Body of pancreas (tissue), 4 donors: ENCODE measurements around the gene GHRHR. TPM values are rescaled to one million over a fixed set of nuclear protein-coding genes. Genes with fewer than 3 reads are reported as not detected.

Experiments
- ATAC-seq: fragments of 150-250 bp; one replicate; pipeline ENCODE4 v1.9.1; 2016
- DNase-seq, 4 donors: peaks; one replicate each; pipeline ENCODE4 v3.0.0-alpha.2; 2019
- H3K27ac ChIP-seq, 4 donors: fragments of 200-600 bp; sonication (generic); 1 replicate in 3 of 4; 2 replicates in 1 of 4; pipeline versions ENCODE4 v1.5.1 to v1.6.1; 2016 to 2019; ENCODE audit warnings: mild to moderate bottlenecking in 1 of 4, mixed read lengths in 1 of 4, moderate library complexity in 1 of 4
- H3K27me3 ChIP-seq, 2 donors: fragments of 200-600 bp; sonication (generic); one replicate each; pipeline ENCODE4 v1.6.0; 2016; ENCODE audit warnings: mild to moderate bottlenecking in 1 of 2
- H3K36me3 ChIP-seq, 2 donors: fragments of 200-600 bp; sonication (generic); replicated peaks in 1 of 2; 2 replicates each; pipeline ENCODE4 v1.5.1; 2016; ENCODE audit warnings: low read depth in 2 of 2; ENCODE audit not compliant: insufficient read depth in 1 of 2
- H3K4me1 ChIP-seq: fragments of 200-600 bp; sonication (generic); one replicate; pipeline ENCODE4 v1.6.0; 2016
- H3K4me3 ChIP-seq, 2 donors: fragments of 200-600 bp; sonication (generic); 1 replicate in 1 of 2; 2 replicates in 1 of 2; pipeline ENCODE4 v1.5.1; 2016 to 2019
- H3K9me3 ChIP-seq, 3 donors: fragments of 200-600 bp; sonication (generic); 1 replicate in 2 of 3; 2 replicates in 1 of 3; pipeline ENCODE4 v1.5.1; 2016
- POLR2A ChIP-seq, 3 donors: fragments of 450-650 bp; IDR thresholded peaks; one replicate each; pipeline ENCODE4 v1.6.1; 2016; ENCODE audit warnings: antibody characterized with exemption in 3 of 3, mild to moderate bottlenecking in 2 of 3
- WGBS, 2 donors: methylation state at CpG; one replicate each; pipeline ENCODE4 v1.1.5; 2017; 5-methylcytosine and 5-hydroxymethylcytosine counted together
- intact Hi-C: fragments of 100-400 bp; cut with DNase I; formaldehyde crosslinking; loops from one replicate; pipeline ENCODE4 v1.15.1; 2023
- total RNA-seq, 2 donors: library from RNA; depleted of rRNA; stranded (reverse); fragments of >200 nt; gene quantifications; one replicate each; pipeline ENCODE4 v1.1.0, GENCODE V29; 2016
- TF ChIP-seq, protein P1 (sequence below), 7 experiments: fragments of 450-650 bp in 4 of 7; fragments of 200-600 bp in 3 of 7; sonication (generic) in 3 of 7; IDR thresholded peaks; one replicate each; pipeline ENCODE4 v1.5.1; 2016 to 2019; ENCODE audit warnings: antibody characterized with exemption in 7 of 7

The GHRHR gene
- total RNA-seq, 2 donors from 2014 or later = not detected

GRCh38 chr7:30920584-30921539, 42.9 kb upstream of the GHRHR start:
- no peaks in the 10 kb centered on the region for H3K27me3 ChIP-seq
- no peaks in the 10 kb centered on the region for H3K9me3 ChIP-seq
- TF ChIP-seq POLR2A (IDR thresholded peaks at IDR 0.05) = no peak
- TF ChIP-seq, protein P1, sequence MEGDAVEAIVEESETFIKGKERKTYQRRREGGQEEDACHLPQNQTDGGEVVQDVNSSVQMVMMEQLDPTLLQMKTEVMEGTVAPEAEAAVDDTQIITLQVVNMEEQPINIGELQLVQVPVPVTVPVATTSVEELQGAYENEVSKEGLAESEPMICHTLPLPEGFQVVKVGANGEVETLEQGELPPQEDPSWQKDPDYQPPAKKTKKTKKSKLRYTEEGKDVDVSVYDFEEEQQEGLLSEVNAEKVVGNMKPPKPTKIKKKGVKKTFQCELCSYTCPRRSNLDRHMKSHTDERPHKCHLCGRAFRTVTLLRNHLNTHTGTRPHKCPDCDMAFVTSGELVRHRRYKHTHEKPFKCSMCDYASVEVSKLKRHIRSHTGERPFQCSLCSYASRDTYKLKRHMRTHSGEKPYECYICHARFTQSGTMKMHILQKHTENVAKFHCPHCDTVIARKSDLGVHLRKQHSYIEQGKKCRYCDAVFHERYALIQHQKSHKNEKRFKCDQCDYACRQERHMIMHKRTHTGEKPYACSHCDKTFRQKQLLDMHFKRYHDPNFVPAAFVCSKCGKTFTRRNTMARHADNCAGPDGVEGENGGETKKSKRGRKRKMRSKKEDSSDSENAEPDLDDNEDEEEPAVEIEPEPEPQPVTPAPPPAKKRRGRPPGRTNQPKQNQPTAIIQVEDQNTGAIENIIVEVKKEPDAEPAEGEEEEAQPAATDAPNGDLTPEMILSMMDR (IDR thresholded peaks at IDR 0.05) = no peak
- 68 to 73% methylated on average over 8 to 9 of the region's 9 CpGs for WGBS, 2 donors
- H3K4me3 ChIP-seq = no peak overlapping the region
- H3K4me1 ChIP-seq = peaks cover 49% of the 10 kb centered on the region
- ATAC-seq (no peak), DNase-seq (peak in 3 of 4 donors; percentile 14 to 30 (median 14))
- intact Hi-C loops = no loop called here
- H3K27ac ChIP-seq = peak overlapping the region in 3 of 4 donors; percentile 43 to 60 (median 57)
- peaks cover 19 to 24% of the 10 kb centered on the region in 2 donors for H3K36me3 ChIP-seq

DNA sequence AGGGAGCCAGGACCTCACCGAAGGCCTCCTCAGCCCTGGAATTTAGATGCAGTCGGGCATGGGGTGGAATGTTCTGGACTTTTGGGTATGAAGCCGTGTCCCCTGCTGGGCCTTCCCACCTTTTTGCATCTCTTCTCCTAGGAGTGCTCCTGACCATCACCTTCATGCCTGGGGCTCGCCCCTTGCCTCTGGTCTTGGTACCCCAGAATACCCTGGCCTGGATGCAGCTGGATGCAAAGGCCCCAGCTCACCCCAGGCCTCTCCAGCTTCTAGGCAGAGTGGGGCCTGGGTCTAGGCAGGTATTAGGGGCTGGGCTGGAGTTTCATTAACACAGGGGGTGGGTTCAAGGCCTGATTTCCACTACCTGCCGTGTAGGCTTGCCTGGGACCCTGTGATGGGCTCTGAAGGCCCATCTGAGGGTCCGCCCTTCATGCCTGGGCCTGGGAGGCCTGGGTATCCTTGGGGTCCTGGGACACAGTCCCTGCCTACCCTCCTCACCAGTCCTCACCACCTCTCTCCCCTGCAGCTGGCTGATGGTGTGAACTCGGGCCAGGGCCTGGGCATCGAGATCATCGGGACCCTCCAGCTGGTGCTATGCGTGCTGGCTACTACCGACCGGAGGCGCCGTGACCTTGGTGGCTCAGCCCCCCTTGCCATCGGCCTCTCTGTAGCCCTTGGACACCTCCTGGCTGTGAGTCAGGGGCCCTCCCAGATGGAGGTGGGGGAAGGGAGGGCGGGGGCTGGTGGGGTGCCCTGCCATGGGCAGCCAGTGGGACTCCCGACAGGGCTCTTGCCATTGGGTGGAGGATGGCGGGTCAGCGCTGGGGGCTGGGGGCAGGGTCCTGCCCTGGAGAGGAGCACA, 42.0 kb upstream of the GHRHR start:
- 82 to 87% methylated on average over 6 to 13 of the region's 19 CpGs for WGBS, 2 donors

GRCh38 chr7:30922596-30922995, 41.2 kb upstream of the GHRHR start:
- H3K36me3 ChIP-seq = peaks cover 19 to 24% of the 10 kb centered on the region in 2 donors

More for the DNA sequence above, 42.0 kb upstream of the GHRHR start:
- TF ChIP-seq POLR2A (IDR thresholded peaks at IDR 0.05) = no peak
- TF ChIP-seq, protein P1 (IDR thresholded peaks at IDR 0.05) = no peak
- intact Hi-C loops = no loop called here
- no peaks in the 10 kb centered on the region for H3K9me3 ChIP-seq
- no peaks in the 10 kb centered on the region for H3K27me3 ChIP-seq
- peaks cover 19 to 24% of the 10 kb centered on the region in 2 donors for H3K36me3 ChIP-seq
- H3K4me3 ChIP-seq = no peak overlapping the region
- H3K27ac ChIP-seq = peak overlapping the region in 3 of 4 donors; percentile 43 to 60 (median 57)
- ATAC-seq (no peak), DNase-seq (peak; percentile 2 to 16 (median 10))
- peaks cover 41% of the 10 kb centered on the region for H3K4me1 ChIP-seq

DNA sequence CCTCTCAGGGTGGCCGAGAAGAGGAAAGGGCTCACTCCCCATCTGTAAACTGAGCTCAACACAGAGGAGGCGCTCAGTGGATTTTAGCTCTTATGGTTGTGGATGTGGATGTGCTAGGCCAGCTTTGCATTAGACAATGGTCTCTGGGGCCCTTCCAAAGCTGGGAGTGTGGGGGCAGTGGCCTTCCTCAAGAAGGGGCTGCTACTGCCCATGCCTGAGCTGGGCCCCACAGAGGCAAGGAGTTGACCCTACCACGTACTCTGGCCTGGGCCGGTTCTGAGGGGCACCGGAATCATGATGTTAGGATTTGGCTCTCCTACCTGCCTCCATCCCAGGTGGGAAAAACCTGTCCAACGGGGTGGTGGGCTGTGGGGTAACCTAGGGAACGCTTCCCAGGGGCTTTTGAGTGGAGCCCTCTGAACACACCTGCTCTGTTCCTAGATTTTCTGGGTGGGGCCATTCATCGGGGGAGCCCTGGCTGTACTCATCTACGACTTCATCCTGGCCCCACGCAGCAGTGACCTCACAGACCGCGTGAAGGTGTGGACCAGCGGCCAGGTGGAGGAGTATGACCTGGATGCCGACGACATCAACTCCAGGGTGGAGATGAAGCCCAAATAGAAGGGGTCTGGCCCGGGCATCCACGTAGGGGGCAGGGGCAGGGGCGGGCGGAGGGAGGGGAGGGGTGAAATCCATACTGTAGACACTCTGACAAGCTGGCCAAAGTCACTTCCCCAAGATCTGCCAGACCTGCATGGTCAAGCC, 40.6 kb upstream of the GHRHR start:
- Histone ChIP-seq H3K9me3 (no peaks in the 10 kb centered on the region), H3K27ac (peak overlapping the region in 1 of 4 donors; percentile 20), H3K4me3 (no peak overlapping the region), H3K4me1 (peaks cover 31% of the 10 kb centered on the region), H3K27me3 (no peaks in the 10 kb centered on the region), H3K36me3 (peaks cover 19 to 24% of the 10 kb centered on the region in 2 donors)
- 89 to 91% methylated on average over 17 to 19 of the region's 19 CpGs for WGBS, 2 donors
- no peak for TF ChIP-seq POLR2A (IDR thresholded peaks at IDR 0.05)
- TF ChIP-seq, protein P1 (IDR thresholded peaks at IDR 0.05) = no peak
- ATAC-seq (no peak), DNase-seq (peak in 3 of 4 donors; percentile 1 to 9 (median 9))
- intact Hi-C loops = no loop called here

More at GRCh38 chr7:30922596-30922995, 41.2 kb upstream of the GHRHR start:
- TF ChIP-seq, protein P1 (IDR thresholded peaks at IDR 0.05) = no peak
- no peak for TF ChIP-seq POLR2A (IDR thresholded peaks at IDR 0.05)
- peak in 3 of 4 donors; percentile 1 to 11 (median 7) for DNase-seq
- Histone ChIP-seq H3K27me3 (no peaks in the 10 kb centered on the region), H3K9me3 (no peaks in the 10 kb centered on the region), H3K27ac (peak overlapping the region in 3 of 4 donors; percentile 43 to 60 (median 57)), H3K4me1 (peaks cover 33% of the 10 kb centered on the region), H3K4me3 (no peak overlapping the region)
- no peak for ATAC-seq
- 93% methylated on average over 9 of the region's 9 CpGs for WGBS, 2 donors
- intact Hi-C loops = no loop called here
